ENCODE results near the gene CHEK1.

DNA sequence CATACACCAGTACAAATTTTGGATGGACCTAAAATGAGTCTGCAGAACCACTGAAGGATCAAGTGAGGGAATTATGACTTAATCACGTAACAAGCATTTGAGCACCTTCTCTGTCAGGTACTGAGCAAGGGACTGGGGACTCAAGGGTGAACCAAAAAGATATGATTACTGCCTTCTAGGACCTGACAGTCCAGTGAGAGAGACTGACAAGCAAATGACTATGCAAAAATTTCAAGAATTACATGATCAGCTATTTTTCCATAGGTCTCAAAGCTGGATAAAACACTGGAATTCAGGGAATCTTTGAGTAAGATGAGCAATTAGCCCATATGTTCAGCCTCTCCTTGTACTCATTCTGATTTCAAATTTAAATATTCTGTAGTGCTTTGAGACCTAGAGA, 37.5 kb upstream of the CHEK1 start:
- TF ChIP-seq POLR2A (IDR thresholded peaks at IDR 0.05) = no peak
- TF ChIP-seq, protein P1, sequence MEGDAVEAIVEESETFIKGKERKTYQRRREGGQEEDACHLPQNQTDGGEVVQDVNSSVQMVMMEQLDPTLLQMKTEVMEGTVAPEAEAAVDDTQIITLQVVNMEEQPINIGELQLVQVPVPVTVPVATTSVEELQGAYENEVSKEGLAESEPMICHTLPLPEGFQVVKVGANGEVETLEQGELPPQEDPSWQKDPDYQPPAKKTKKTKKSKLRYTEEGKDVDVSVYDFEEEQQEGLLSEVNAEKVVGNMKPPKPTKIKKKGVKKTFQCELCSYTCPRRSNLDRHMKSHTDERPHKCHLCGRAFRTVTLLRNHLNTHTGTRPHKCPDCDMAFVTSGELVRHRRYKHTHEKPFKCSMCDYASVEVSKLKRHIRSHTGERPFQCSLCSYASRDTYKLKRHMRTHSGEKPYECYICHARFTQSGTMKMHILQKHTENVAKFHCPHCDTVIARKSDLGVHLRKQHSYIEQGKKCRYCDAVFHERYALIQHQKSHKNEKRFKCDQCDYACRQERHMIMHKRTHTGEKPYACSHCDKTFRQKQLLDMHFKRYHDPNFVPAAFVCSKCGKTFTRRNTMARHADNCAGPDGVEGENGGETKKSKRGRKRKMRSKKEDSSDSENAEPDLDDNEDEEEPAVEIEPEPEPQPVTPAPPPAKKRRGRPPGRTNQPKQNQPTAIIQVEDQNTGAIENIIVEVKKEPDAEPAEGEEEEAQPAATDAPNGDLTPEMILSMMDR (IDR thresholded peaks at IDR 0.05) = no peak

Data from testis (tissue), 2 donors.